ENCODE data around the gene SHOX.
"Not testable (repeated sequence)": the region's sequence is repeated elsewhere in the genome, so short reads cannot be mapped to it uniquely, and the experiment has no call there.

The SHOX gene

GRCh38 chrX:621705-622503, 8.7 kb upstream of the SHOX start:
- no peak for DNase-seq (ENCODE audit: low read depth in 2 of 2)

DNA sequence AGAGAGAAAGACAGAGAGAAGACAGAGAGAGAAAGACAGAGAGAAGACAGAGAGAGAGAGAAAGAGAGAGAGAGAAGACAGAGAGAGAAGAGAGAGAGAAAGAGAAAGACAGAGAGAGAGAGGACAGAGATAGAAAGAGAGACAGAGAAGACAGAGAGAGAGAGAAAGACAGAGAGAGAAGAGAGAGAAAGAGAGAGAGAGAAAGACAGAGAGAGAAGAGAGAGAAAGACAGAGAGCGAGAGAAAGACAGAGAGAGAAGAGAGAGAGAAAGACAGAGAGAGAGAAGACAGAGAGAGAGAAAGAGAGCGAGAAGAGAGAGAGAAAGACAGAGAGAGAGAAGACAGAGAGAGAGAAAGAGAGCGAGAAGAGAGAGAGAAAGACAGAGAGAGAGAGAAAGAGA, 7.8 kb upstream of the SHOX start:
- not testable (repeated sequence) for DNase-seq (ENCODE audit: low read depth in 2 of 2)

GRCh38 chrX:623268-623598, 7.4 kb upstream of the SHOX start:
- no peak for DNase-seq (ENCODE audit: low read depth in 2 of 2)

DNA sequence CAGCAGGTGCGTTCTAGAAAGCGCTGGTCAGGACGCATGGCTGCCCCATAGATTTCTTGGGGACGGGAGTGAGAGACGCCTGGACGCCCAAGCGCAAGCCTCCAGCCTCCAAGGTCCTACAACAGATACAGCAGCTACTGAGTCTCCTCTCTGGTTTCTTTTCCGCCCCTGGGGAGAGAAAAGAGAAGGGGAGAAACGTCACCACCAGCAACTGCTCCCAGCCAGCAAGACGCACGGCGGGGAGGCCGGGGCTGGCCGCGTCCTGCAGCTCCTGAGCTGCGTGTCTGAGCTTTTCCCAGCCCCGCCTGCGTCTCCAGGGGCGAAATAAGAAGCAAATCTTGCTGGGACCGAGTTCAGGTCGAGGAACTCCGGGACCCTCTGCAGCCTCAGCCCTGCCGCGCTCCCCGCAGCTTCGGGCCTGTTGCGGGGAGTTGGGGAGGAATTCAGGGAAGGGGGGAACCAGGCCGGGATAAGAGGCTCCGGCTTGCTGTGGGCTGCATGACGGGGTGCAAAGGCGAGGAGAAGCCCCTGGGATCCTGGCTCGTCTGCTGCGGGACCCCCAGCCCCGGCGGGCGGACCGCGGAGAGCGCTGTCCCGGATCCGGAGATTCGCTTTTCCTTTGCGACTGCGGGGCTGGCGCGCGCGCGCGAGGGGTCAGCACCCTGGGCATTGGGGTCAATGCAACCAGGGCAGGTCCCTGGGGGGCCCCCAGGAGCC, 6.8 kb upstream of the SHOX start:
- DNase-seq (ENCODE audit: low read depth in 2 of 2) = no peak

DNA sequence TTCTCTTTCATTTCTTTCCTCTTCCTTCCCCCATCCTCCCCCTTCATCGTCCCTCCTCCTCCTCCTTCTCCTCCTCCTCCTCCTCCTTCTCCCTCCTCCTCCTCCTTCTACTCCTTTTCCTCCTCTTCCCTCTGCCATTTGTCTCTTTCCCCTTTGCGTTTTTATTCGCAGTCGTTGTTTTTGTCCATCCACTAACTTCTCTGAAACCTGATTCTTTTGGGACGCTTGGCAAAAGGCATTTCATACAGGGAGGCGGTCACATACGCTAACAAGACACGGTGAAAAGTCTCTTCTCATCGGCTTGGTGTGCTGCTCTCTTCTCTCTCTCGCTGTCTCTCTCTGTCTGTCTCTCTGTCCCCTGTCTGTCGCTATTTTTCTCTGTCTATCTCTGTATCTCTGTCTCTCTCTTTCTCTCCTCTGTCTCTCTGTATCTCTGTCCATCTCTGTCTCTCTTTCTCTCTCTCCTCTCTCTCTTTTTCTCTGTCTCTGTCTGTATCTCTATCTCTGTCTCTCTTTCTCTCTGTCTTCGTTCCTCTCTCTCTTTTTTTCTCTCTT, 5.4 kb upstream of the SHOX start:
- no peak for DNase-seq (ENCODE audit: low read depth in 2 of 2)

GRCh38 chrX:626047-626446, 4.5 kb upstream of the SHOX start:
- not testable (repeated sequence) for DNase-seq (ENCODE audit: low read depth in 2 of 2)

DNA sequence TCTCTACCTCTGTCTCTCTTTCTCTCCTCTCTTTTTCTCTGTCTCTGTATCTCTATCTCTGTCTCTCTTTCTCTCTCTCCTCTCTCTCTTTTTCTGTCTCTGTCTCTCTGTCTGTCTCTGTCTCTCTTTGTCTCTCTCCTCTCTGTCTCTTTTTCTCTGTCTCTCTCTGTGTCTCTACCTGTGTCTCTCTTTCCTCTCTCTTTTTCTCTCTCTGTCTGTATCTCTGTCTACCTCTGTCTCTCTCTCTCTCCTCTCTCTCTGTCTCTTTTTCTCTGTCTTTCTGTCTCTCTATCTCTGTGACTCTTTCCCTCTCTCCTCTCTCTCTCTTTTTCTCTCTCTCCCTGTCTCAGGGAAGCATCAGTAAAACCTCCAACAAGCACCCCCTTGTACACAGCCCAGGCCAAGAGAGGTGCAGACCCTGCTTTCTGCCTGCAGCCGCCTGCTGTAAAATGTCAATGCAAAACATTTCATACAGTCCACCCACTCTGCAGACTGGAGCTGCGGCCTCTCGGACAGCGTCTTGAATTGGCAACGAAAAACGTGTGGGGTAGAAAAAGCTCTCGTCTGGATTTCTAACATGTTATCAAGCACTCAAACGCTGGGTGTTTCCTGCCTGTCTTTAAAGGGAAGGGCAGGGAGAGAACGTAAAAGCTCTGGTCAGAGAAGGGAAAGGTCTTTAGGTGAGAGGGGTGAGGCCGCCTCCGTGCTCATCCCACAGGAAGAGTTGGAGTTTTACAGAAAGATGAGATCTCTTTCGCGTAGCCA, 3.7 kb upstream of the SHOX start:
- DNase-seq (ENCODE audit: low read depth in 2 of 2) = no peak

GRCh38 chrX:627510-627981, 3.0 kb upstream of the SHOX start:
- DNase-seq (ENCODE audit: low read depth in 2 of 2) = no peak

DNA sequence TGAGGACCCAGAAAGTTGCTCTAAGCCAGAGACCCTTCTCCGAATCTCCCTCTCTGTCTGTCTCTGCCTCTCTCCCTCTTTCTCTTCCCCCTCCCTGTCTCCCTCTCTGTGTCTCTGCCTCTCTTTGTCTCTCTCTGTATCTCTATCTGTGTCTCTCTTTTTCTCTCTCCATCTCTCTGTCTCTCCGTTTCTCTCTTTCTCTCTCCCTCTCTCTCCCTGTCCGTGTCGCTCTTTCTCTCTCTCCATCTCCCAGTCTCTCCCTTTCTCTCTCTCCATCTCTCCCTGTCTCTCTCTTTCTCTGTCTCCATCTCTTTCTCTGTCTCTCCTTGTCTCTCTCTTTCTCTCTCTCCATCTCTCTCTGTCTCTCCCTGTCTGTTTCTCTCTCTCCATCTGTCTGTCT, 2.6 kb upstream of the SHOX start:
- no peak for DNase-seq (ENCODE audit: low read depth in 2 of 2)

DNA sequence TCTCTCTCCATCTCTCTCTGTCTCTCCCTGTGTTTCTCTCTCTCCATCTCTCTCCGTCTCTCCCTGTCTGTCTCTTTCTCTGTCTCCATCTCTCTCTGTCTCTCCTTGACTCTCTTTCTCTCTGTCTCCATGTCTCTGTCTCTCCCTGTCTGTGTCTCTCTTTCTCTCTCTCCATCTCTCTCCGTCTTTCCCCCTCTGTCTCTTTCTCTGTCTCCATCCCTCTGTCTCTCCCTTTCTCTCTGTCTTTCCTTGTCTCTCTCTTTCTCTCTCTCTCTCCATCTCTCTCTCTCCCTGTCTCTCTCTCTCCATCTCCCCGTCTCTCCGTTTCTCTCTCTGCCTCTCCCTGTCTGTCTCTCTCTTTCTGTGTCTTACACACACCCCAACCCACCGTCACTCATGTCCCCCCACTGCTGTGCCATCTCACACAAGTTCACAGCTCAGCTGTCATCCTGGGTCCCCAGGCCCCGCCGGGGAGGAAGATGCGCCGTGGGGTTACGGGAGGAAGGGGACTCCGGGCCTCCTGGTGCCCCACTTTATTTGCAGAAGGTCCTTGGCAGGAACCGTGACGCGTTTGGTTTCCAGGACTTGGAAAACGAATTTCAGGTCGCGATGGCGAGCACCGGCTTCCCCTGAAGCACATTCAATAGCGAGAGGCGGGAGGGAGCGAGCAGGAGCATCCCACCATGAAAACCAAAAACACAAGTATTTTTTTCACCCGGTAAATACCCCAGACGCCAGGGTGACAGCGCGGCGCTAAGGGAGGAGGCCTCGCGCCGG, 1.2 kb upstream of the SHOX start:
- no peak for DNase-seq (ENCODE audit: low read depth in 2 of 2)

- no peak for DNase-seq (ENCODE audit: low read depth in 2 of 2)
Measured at GRCh38 chrX:630007-630611, 482 bp upstream of the SHOX start.

DNA sequence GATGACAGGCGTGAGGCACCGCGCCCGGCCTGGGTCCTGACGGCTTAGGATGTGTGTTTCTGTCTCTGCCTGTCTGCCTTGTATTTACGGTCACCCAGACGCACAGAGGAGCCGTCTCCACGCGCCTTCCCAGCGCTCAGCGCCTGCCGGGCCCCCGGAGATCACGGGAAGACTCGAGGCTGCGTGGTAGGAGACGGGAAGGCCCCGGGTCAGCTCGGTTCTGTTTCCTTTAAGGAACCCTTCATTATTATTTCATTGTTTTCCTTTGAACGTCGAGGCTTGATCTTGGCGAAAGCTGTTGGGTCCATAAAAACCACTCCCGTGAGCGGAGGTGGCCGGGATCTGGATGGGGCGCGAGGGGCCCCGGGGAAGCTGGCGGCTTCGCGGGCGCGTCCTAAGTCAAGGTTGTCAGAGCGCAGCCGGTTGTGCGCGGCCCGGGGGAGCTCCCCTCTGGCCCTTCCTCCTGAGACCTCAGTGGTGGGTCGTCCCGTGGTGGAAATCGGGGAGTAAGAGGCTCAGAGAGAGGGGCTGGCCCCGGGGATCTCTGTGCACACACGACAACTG, 1.3 kb downstream of the SHOX start:
- DNase-seq (ENCODE audit: low read depth in 2 of 2) = no peak

DNA sequence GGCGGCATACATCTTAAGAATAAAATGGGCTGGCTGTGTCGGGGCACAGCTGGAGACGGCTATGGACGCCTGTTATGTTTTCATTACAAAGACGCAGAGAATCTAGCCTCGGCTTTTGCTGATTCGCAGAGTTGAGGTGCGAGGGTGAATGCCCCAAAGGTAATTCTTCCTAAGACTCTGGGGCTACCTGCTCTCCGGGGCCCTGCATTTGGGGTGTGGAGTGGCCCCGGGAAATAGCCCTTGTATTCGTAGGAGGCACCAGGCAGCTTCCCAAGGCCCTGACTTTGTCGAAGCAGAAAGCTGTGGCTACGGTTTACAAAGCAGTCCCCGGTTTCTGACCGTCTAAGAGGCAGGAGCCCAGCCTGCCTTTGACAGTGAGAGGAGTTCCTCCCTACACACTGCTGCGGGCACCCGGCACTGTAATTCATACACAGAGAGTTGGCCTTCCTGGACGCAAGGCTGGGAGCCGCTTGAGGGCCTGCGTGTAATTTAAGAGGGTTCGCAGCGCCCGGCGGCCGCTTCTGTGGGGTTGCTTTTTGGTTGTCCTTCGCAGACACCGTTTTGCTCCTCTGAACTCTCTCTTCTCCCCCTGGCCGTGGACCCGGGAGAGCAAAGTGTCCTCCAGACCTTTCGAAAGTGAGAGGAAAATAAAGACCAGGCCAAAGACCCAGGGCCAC, 1.9 kb downstream of the SHOX start:
- DNase-seq (ENCODE audit: low read depth in 2 of 2) = no peak

- DNase-seq (ENCODE audit: low read depth in 2 of 2) = no peak
Measured at GRCh38 chrX:633043-633984, 2.7 kb downstream of the SHOX start.

- DNase-seq (ENCODE audit: low read depth in 2 of 2) = no peak
Measured at GRCh38 chrX:633985-634958, 3.7 kb downstream of the SHOX start.

DNA sequence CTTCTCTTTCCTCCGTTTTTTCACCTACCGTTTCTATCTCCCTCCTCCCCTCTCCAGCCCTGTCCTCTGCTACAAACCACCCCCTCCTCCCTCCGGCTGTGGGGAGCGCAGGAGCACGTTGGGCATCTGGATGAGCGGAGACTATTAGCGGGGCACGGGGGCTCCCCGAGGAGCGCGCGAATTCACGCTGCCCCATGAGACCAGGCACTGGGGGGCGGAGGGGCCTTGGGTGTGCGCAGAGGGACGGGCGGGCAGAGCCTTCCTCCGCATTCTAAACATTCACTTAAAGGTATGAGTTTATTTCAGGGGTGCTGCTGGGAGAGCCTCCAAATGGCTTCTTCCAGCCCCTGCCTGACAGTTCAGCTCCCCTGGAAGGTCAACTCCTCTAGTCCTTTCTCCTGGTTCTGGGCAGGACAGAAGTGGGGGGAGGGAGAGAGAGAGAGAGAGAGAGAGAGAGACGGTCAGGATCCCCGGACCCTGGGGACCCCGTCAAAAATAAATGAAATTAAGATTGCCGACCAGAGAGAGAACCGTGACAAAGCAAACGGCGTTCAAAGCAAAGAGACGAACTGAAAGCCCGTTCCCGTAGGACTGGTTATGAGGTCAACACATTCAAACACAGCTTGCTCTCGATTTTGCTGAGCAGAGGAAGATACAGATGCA, 5.0 kb downstream of the SHOX start:
- no peak for DNase-seq (ENCODE audit: low read depth in 2 of 2)

- no peak for DNase-seq (ENCODE audit: low read depth in 2 of 2)
Measured at GRCh38 chrX:636981-637659, 6.5 kb downstream of the SHOX start.

All from stimulated activated CD4-positive, alpha-beta T cell treated with anti-CD3 and anti-CD28 coated beads, Interleukin-1b, Interleukin-23, amount 100 ng/mL, for 4 hours (primary cell).